Measurements from ENCODE around the gene KRT79.

Gene KRT79

GRCh38 chr12:52835271-52836041 is 1.3 kb upstream of the KRT79 start:
- no peak for DNase-seq (ENCODE audit: low spot score)

GRCh38 chr12:52834727-52835001 is 553 bp upstream of the KRT79 start:
- DNase-seq (ENCODE audit: low spot score) = no peak

- no peak for DNase-seq (ENCODE audit: low spot score)
Measured at GRCh38 chr12:52832985-52833905, 866 bp downstream of the KRT79 start.

- DNase-seq (ENCODE audit: low spot score) = no peak
Measured at GRCh38 chr12:52832451-52832850, 1.7 kb downstream of the KRT79 start.

- DNase-seq (ENCODE audit: low spot score) = no peak
Measured at GRCh38 chr12:52831251-52831650, 2.9 kb downstream of the KRT79 start.

- no peak for DNase-seq (ENCODE audit: low spot score)
Measured at GRCh38 chr12:52829986-52830770, 3.9 kb downstream of the KRT79 start.

GRCh38 chr12:52828591-52829021 is 5.5 kb downstream of the KRT79 start:
- DNase-seq (ENCODE audit: low spot score) = no peak

- DNase-seq (ENCODE audit: low spot score) = no peak
Measured at GRCh38 chr12:52828156-52828555, 6.0 kb downstream of the KRT79 start.

GRCh38 chr12:52827499-52828090 is 6.5 kb downstream of the KRT79 start:
- no peak for DNase-seq (ENCODE audit: low spot score)

- no peak for DNase-seq (ENCODE audit: low spot score)
Measured at GRCh38 chr12:52826611-52827498, 7.3 kb downstream of the KRT79 start.

GRCh38 chr12:52825961-52826360 is 8.2 kb downstream of the KRT79 start:
- no peak for DNase-seq (ENCODE audit: low spot score)

GRCh38 chr12:52824741-52825410 is 9.2 kb downstream of the KRT79 start:
- DNase-seq (ENCODE audit: low spot score) = no peak

- no peak for DNase-seq (ENCODE audit: low spot score)
Measured at GRCh38 chr12:52823761-52824450, 10.2 kb downstream of the KRT79 start.

- DNase-seq (ENCODE audit: low spot score) = no peak
Measured at GRCh38 chr12:52822771-52823510, 11.2 kb downstream of the KRT79 start.

- no peak for DNase-seq (ENCODE audit: low spot score)
Measured at GRCh38 chr12:52821826-52822660, 12.1 kb downstream of the KRT79 start.

GRCh38 chr12:52821071-52821730 is 12.9 kb downstream of the KRT79 start:
- DNase-seq (ENCODE audit: low spot score) = no peak

- DNase-seq (ENCODE audit: low spot score) = no peak
Measured at GRCh38 chr12:52820521-52820920, 13.6 kb downstream of the KRT79 start.
